ENCODE results near the gene PDE5A.
"Not testable (repeated sequence)": the region's sequence is repeated elsewhere in the genome, so short reads cannot be mapped to it uniquely, and the experiment has no call there.

The PDE5A gene

GRCh38 chr4:119455734-119456133 is 172.9 kb downstream of the PDE5A start:
- DNase-seq, result not testable (repeated sequence)

GRCh38 chr4:119454491-119455270 is 173.9 kb downstream of the PDE5A start:
- peak; percentile 75 to 92 for DNase-seq

- DNase-seq, result not testable (repeated sequence)
Observed at GRCh38 chr4:119454151-119454490, 174.5 kb downstream of the PDE5A start.

- DNase-seq, result not testable (repeated sequence)
Observed at GRCh38 chr4:119453286-119453685, 175.3 kb downstream of the PDE5A start.

GRCh38 chr4:119449851-119450250 is 178.8 kb downstream of the PDE5A start:
- DNase-seq, result not testable (repeated sequence)

All from NCI-H524 (cell line).